ENCODE measurements around the gene KXD1. TPM values are rescaled to one million over a fixed set of nuclear protein-coding genes. Genes with fewer than 3 reads are reported as not detected.

The KXD1 gene
- total RNA-seq, 4 donors from 2014 or later, result 129 to 155 (median 149) TPM

DNA sequence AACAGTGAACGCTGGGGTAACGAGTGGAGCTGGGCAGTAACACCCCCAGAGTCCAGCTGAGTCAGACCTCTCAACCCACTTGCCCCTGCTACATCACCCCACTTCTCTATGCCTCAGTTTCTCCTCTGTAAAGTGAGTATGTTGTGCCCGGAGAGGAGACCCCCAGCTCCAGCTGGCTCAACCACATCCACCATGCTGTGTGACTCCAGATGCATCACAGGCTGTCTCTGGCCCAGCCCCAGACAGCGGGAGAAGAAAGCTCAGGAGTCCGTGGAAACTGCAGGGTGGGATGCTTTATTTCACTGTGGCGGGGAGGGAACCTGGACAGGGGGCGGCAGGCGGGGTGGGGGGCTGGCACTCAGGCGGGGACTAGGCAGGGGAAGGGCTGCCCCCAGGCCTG, 26.2 kb upstream of the KXD1 start:
- intact Hi-C loops (cut with DNase I), result no loop called here
- H3K27ac ChIP-seq (replicated peaks in 1 of 4), result no peak overlapping the region
- H3K27me3 ChIP-seq, result no peaks in the 10 kb centered on the region
- peaks cover 21 to 60% (median 54%) of the 10 kb centered on the region in 4 donors for H3K36me3 ChIP-seq
- WGBS, result 85% methylated on average over 6 of the region's 9 CpGs
- peaks cover 0 to 8% (median 6%) of the 10 kb centered on the region in 4 donors for H3K4me1 ChIP-seq
- DNase-seq (ENCODE audit: extremely low spot score), result no peak
- no peak overlapping the region for H3K4me3 ChIP-seq
- H3K9me3 ChIP-seq, result no peaks in the 10 kb centered on the region
- TF ChIP-seq EP300 (IDR thresholded peaks at IDR 0.05), result no peak
- TF ChIP-seq, protein P1, sequence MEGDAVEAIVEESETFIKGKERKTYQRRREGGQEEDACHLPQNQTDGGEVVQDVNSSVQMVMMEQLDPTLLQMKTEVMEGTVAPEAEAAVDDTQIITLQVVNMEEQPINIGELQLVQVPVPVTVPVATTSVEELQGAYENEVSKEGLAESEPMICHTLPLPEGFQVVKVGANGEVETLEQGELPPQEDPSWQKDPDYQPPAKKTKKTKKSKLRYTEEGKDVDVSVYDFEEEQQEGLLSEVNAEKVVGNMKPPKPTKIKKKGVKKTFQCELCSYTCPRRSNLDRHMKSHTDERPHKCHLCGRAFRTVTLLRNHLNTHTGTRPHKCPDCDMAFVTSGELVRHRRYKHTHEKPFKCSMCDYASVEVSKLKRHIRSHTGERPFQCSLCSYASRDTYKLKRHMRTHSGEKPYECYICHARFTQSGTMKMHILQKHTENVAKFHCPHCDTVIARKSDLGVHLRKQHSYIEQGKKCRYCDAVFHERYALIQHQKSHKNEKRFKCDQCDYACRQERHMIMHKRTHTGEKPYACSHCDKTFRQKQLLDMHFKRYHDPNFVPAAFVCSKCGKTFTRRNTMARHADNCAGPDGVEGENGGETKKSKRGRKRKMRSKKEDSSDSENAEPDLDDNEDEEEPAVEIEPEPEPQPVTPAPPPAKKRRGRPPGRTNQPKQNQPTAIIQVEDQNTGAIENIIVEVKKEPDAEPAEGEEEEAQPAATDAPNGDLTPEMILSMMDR (IDR thresholded peaks at IDR 0.05), result no peak
- no peak for TF ChIP-seq POLR2AphosphoS5 (IDR thresholded peaks at IDR 0.05)
- TF ChIP-seq POLR2A (IDR thresholded peaks at IDR 0.05; ENCODE audit: low read depth), result no peak

DNA sequence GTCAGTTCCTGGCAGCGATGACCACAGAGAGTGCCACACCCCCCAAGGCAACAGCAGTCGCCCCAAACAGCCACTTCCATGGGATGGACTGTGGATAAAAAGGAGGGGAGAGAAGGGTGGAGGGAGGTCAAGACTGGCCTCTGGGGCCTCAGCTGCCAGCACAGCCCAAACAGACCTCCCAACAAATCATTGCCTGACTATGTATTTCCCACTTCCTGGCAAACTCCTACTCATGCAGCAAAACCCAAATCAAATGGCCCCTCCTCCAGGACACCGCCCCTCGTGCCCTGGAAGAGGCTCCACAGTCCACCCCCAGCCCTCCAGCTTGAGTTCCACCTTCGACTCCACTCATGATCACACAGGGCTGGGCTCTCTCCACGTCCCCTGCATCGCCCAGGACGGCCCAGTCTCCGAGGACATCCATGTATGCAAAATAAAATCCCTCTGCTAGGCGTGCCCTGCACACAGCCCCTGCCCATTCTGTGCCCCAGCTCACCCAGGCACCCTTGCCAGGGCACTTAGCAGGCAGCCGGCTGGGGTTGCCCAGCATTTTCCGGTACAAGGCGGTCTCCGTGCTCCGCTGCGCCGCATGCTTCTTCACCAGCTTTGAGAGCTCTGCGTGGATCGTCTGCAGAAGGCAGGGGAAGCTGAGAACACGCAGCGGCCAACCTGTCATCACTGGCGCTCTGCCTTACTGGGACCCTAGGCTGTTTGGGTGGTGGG, 25.3 kb upstream of the KXD1 start:
- H3K27me3 ChIP-seq, result no peaks in the 10 kb centered on the region
- H3K36me3 ChIP-seq, result peaks cover 28 to 68% (median 63%) of the 10 kb centered on the region in 4 donors
- H3K4me3 ChIP-seq, result no peak overlapping the region
- no peaks in the 10 kb centered on the region for H3K9me3 ChIP-seq
- TF ChIP-seq POLR2AphosphoS5 (IDR thresholded peaks at IDR 0.05), result no peak
- TF ChIP-seq, protein P1 (IDR thresholded peaks at IDR 0.05), result no peak
- TF ChIP-seq EP300 (IDR thresholded peaks at IDR 0.05), result no peak
- TF ChIP-seq POLR2A (IDR thresholded peaks at IDR 0.05; ENCODE audit: low read depth), result no peak
- H3K27ac ChIP-seq (replicated peaks in 1 of 4), result no peak overlapping the region
- DNase-seq (ENCODE audit: extremely low spot score), result no peak
- intact Hi-C loops (cut with DNase I), result no loop called here
- H3K4me1 ChIP-seq, result peaks cover 0 to 8% (median 6%) of the 10 kb centered on the region in 4 donors
- 96% methylated on average over 22 of the region's 22 CpGs for WGBS

DNA sequence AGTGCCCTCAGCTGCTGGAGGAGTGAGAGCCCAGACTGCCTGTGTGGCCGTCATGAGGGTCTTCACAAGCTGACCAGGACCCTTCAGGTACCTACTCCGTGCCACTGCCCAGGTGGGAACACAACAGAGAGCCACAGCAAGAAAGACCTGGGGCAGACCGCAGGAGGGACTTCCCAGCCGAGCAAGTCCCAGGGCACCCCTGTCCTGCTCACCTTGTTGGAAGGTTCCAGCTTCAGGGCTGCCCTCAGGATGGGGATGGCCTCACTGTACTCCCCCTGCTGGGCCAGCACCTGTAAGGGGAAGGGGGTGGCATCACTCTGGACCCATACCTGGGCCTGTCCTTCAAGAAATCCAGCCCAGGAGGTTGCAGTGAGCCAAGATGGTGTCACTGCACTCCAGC, 24.6 kb upstream of the KXD1 start:
- no peak overlapping the region for H3K27ac ChIP-seq (replicated peaks in 1 of 4)
- no peak for DNase-seq (ENCODE audit: extremely low spot score)
- no peak overlapping the region for H3K4me3 ChIP-seq
- peaks cover 31 to 76% (median 70%) of the 10 kb centered on the region in 4 donors for H3K36me3 ChIP-seq
- TF ChIP-seq POLR2A (IDR thresholded peaks at IDR 0.05; ENCODE audit: low read depth), result no peak
- intact Hi-C loops (cut with DNase I), result no loop called here
- H3K9me3 ChIP-seq, result no peaks in the 10 kb centered on the region
- 97% methylated on average over 4 of the region's 4 CpGs for WGBS
- H3K4me1 ChIP-seq, result peaks cover 0 to 8% (median 6%) of the 10 kb centered on the region in 4 donors
- no peaks in the 10 kb centered on the region for H3K27me3 ChIP-seq

DNA sequence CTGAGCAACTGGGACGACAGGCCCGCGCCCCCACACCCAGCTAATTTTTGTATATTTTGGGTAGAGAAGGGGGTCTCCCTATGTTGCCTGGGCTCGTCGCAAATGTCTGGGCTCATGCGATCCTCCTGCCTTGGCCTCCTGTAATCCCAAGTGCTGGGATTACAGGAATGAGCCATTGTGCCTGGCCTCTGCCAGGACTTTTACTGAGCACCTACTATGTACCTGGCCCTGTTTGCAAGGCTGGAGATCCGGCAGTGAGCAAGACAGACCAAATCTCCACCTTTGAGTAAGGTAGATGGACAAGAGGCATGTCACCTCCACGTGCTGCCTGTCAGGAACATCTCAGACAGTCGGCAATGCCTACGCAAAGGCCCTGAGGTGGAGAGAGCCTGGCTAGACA, 21.2 kb upstream of the KXD1 start:
- intact Hi-C loops (cut with DNase I), result no loop called here
- peaks cover 0 to 7% (median 3%) of the 10 kb centered on the region in 4 donors for H3K4me1 ChIP-seq
- no peak overlapping the region for H3K4me3 ChIP-seq
- WGBS, result 96% methylated on average over 9 of the region's 10 CpGs
- no peak for DNase-seq (ENCODE audit: extremely low spot score)
- no peaks in the 10 kb centered on the region for H3K9me3 ChIP-seq
- TF ChIP-seq, protein P1 (IDR thresholded peaks at IDR 0.05), result no peak
- TF ChIP-seq EP300 (IDR thresholded peaks at IDR 0.05) (no peak), POLR2A (IDR thresholded peaks at IDR 0.05; ENCODE audit: low read depth) (no peak), POLR2AphosphoS5 (IDR thresholded peaks at IDR 0.05) (no peak)
- no peak overlapping the region for H3K27ac ChIP-seq (replicated peaks in 1 of 4)
- H3K27me3 ChIP-seq, result no peaks in the 10 kb centered on the region
- peaks cover 44 to 97% (median 93%) of the 10 kb centered on the region in 4 donors for H3K36me3 ChIP-seq

DNA sequence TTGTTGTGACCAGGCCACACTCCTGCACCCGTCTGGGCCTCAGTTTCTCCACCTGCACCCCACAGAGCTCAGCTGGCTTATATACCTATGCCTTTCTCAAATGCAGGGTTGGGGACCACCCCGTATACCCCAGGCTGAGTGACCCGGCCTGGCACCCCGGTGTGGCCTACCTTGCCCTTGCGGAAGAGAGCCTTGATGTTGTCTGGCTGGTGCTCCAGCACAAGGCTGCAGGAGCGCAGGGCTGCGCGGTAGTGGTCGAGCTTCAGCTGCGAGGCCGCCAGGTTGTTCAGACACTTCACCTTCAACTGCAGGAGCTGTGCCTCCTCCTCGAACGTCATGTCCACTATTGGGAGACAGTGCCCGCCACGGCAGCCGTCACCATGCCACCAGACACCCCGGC, 20.2 kb upstream of the KXD1 start:
- 90% methylated on average over 9 of the region's 17 CpGs for WGBS
- H3K27ac ChIP-seq (replicated peaks in 1 of 4), result no peak overlapping the region
- H3K4me3 ChIP-seq, result no peak overlapping the region
- H3K27me3 ChIP-seq, result no peaks in the 10 kb centered on the region
- intact Hi-C loops (cut with DNase I), result no loop called here
- H3K9me3 ChIP-seq, result no peaks in the 10 kb centered on the region
- TF ChIP-seq, protein P1 (IDR thresholded peaks at IDR 0.05), result no peak
- TF ChIP-seq EP300 (IDR thresholded peaks at IDR 0.05) (no peak), POLR2A (IDR thresholded peaks at IDR 0.05; ENCODE audit: low read depth) (no peak)
- H3K36me3 ChIP-seq, result peaks cover 34 to 90% (median 86%) of the 10 kb centered on the region in 4 donors
- DNase-seq (ENCODE audit: extremely low spot score), result no peak
- H3K4me1 ChIP-seq, result peaks cover 6 to 16% (median 12%) of the 10 kb centered on the region in 4 donors

Data from esophagus muscularis mucosa (tissue), 4 donors.